IPS-18a (cell line): ENCODE measurements around the gene CALML6.

Experiments used
- H3K27ac ChIP-seq: one replicate; pipeline ENCODE4 v1.5.1; 2013; ENCODE audit warnings: low read length
- H3K27me3 ChIP-seq: one replicate; pipeline ENCODE4 v1.6.1; 2013; ENCODE audit warnings: mild to moderate bottlenecking, low read length; ENCODE audit not compliant: control insufficient read depth, insufficient read depth
- H3K36me3 ChIP-seq: one replicate; pipeline ENCODE4 v1.6.1; 2013; ENCODE audit warnings: low read depth, low read length; ENCODE audit not compliant: control insufficient read depth
- H3K4me1 ChIP-seq: one replicate; pipeline ENCODE4 v1.6.1; 2013; ENCODE audit warnings: low read depth, low read length; ENCODE audit not compliant: control insufficient read depth
- H3K4me3 ChIP-seq: one replicate; pipeline ENCODE4 v1.5.1; 2013; ENCODE audit warnings: low read length
- H3K9ac ChIP-seq: one replicate; pipeline ENCODE4 v1.6.1; 2013; ENCODE audit warnings: mild to moderate bottlenecking, low read length, moderate library complexity
- H3K9me3 ChIP-seq: one replicate; pipeline ENCODE4 v1.6.1; 2013; ENCODE audit warnings: low read depth, low read length; ENCODE audit not compliant: control insufficient read depth

Gene CALML6

DNA sequence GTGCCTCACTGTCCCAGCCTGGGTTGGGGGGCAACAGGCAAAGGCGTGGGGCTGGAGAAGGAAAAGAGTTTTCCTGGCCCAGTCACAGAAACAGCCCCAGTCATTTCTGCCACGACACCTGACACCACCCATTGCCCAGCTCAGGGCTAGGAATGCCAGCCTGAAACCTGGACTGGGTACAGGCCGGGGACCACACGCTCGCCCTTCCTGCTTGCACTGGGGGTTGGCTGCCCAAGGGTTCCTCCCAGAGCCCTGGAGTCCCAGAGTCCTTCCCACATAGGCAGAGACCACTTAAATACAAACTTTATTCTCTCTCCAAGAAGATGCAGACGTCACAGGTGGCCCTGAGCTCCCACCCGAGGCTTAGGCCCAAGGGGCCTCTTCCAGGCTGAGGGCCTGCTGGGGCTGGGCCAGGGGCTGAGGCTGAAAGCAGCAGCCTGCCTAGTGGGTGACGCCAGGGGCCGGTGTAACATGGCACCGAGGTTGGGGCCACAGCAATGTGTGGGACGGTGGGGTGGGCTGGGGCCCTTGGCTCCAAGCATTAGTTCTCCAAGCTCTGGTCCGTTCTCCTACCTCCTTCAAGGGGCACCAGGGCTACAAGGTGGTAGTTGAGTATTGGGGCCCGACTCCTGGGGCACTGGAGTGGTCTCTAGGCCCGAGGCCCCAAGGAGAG lies 2.4 kb downstream of the CALML6 start:
- H3K36me3 ChIP-seq = no peaks in the 10 kb centered on the region
- no peak overlapping the region for H3K27ac ChIP-seq
- no peak overlapping the region for H3K9ac ChIP-seq
- peaks cover 5% of the 10 kb centered on the region for H3K4me1 ChIP-seq
- no peak overlapping the region for H3K4me3 ChIP-seq
- H3K9me3 ChIP-seq = no peaks in the 10 kb centered on the region
- H3K27me3 ChIP-seq = peaks cover 5% of the 10 kb centered on the region

DNA sequence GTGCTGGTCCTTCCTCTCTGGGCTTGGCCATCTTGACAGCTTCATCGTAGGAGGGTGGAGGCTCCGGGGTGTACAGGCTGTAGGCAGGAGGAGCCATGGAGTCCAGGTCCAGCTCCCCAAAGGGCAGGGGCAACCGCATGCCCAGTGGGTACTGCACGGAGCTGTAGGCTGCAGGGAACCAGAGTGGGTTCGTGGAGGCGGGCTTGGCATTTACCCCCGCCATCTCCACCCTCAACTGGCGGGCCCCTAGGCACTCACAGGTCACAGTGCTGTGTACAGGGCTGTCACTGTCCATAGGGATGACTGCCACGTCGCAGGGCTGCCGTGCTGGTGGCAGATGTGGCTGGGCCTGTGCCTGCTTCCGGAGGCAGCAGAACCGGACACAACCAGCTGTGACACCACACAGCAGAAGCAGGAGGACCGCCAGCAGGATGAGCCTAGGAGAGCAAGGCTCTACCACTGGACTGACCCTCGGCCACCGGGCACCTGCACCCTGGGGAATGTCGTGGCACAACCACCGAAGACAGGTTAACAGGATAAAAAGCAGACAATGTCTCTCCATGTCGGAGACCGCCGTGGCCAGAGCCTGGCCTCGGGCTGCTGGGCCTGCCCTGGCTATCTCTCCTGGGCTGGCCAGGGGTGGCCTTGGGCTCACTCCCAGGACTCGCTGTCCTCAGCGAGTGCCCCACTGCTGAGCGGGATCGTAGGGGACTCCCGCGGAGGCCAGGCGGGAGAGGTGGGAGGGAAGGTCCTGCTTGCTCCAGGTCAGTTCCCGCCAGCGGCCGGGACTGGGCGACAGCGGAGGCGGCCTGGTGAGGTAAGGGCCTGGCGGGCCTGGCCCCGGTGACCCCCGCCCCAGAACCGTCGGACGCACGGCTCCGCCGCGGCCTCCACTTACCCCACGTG lies 3.2 kb downstream of the CALML6 start:
- H3K27ac ChIP-seq = no peak overlapping the region
- peaks cover 5% of the 10 kb centered on the region for H3K4me1 ChIP-seq
- peak overlapping the region; percentile 42 for H3K9ac ChIP-seq
- peak overlapping the region; percentile 61 for H3K4me3 ChIP-seq
- peaks cover 5% of the 10 kb centered on the region for H3K27me3 ChIP-seq
- no peaks in the 10 kb centered on the region for H3K36me3 ChIP-seq
- H3K9me3 ChIP-seq = no peaks in the 10 kb centered on the region

DNA sequence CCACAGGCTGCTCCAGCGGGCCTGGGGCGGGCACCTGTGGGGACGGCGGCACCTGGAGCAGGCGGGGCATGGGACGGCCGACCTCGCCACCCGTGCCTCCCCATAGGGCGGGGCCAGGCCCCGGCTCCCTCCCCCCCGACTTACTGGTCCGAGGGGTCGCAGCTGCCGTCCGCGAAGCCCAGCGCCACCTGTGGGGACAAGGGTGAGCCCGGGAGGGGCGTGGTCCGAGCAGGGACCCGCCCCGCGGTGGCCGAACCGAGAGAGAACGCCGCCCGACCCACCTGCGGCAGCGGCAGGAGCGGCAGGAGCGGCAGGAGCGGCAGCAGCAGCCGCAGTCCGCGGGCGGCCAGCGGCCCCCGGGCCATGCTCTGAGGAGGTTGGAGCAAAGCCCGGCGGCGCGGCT lies 3.8 kb downstream of the CALML6 start, which contains the start of gene TMEM52:
Gene TMEM52, minus strand, starts transcription at position 379 of the 403 bp plus-strand sequence. Its CDS starts 14 bp downstream, at position 365.
- no peak within 1 kb of the TSS for H3K27ac ChIP-seq
- H3K36me3 ChIP-seq = no peaks in the 10 kb centered on the region
- H3K4me3 ChIP-seq = peak within 1 kb of the TSS; percentile 61
- H3K27me3 ChIP-seq = peaks cover 5% of the 10 kb centered on the region
- H3K4me1 ChIP-seq = peaks cover 5% of the 10 kb centered on the region
- no peaks in the 10 kb centered on the region for H3K9me3 ChIP-seq
- H3K9ac ChIP-seq = peak within 1 kb of the TSS; percentile 42

DNA sequence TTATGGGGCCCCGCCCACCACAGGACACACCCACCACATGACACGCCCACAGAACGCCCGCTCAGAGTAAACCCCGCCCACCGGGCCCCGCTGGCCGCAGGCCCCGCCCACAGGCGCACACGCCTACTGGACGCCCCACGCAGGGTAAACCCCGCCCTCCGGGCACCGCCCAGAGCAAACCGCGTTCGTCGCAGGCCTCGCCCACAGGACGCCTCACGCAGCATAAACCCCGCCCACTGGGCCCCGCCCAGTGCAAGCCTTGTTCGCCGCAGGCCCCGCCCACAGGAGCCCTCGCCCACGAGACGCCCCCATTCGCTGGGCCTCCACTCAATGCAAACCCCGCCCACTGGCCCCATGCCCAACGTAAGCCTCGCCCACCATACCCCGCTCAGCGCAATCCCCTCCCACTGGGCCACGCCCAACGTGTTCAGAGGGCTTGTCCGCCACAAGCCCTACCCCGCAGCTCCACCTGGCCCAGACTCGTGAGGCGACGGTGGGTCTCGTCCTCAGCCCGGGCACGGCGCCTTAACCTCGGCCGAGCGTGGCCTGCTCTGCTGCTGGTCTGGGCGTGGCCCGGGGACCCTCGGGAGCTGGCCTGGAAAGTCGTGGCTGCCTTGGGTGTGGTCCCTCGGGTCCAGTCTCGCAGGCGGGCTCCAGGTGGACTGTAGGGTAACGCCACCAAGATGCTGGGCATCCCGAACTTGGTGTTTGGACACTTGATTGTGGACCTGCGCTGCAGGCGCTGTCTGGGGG lies 4.4 kb downstream of the CALML6 start:
- H3K27ac ChIP-seq = no peak overlapping the region
- peaks cover 5% of the 10 kb centered on the region for H3K4me1 ChIP-seq

DNA sequence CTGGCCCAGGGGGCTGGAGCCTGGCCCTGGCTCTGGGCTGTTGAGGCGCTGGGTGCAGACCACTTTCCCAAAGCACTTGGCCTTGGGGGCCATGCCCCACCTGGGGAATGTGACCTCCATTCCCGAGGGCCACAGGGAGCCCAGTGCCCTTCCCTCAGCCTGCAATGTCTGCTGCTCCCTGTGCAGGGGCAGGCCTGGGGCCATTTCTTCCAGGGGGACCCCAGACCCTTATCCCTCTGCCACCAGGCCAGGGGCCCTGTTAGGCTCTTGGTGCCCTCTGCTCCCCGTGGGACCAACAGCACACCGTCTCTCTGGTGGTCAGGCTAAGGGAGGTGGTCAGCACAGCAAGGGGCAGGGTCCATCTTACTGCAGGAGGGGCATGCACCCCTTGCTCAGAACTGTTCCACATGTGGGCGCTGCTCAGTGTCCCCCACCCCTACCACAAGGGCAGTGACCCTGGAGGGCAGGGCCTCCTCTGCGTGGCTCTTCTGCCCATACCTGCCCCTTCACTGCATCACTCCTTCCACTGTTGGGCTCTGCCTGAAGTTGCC lies 5.1 kb downstream of the CALML6 start:
- H3K9me3 ChIP-seq = no peaks in the 10 kb centered on the region
- peaks cover 5% of the 10 kb centered on the region for H3K27me3 ChIP-seq
- H3K36me3 ChIP-seq = no peaks in the 10 kb centered on the region
- no peak overlapping the region for H3K27ac ChIP-seq
- H3K9ac ChIP-seq = no peak overlapping the region
- peaks cover 5% of the 10 kb centered on the region for H3K4me1 ChIP-seq
- peak overlapping the region; percentile 47 for H3K4me3 ChIP-seq

More for the DNA sequence above, 4.4 kb downstream of the CALML6 start:
- H3K36me3 ChIP-seq = no peaks in the 10 kb centered on the region
- H3K27me3 ChIP-seq = peaks cover 5% of the 10 kb centered on the region
- no peaks in the 10 kb centered on the region for H3K9me3 ChIP-seq
- peak overlapping the region; percentile 61 for H3K4me3 ChIP-seq
- no peak overlapping the region for H3K9ac ChIP-seq

GRCh38 chr1:1920608-1921458 lies 5.8 kb downstream of the CALML6 start:
- Histone ChIP-seq H3K9me3 (no peaks in the 10 kb centered on the region), H3K4me1 (peaks cover 5% of the 10 kb centered on the region), H3K27me3 (peaks cover 5% of the 10 kb centered on the region), H3K9ac (no peak overlapping the region), H3K27ac (no peak overlapping the region), H3K4me3 (no peak overlapping the region), H3K36me3 (no peaks in the 10 kb centered on the region)

DNA sequence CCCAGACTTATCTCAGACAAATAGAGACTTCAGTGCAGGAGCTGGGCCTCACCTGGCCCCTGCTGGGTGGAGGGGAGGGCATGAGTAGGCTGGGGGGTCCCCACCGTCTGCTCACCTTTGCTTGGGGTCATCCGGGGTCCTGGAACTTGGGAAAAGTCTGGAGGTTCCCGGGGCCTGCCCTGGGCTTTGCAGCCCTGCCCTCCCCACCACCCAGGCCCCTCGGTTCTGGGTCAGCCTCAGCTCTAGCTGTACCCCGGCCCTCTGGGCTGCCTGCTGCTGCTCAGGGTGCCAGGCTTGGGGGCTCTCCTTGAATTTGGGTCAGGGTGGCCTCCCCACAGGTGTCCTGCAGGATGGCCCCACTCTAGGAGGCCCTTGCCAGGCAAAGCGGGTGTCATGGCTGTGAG lies 6.4 kb downstream of the CALML6 start:
- Histone ChIP-seq H3K4me1 (peaks cover 5% of the 10 kb centered on the region), H3K4me3 (no peak overlapping the region), H3K27ac (no peak overlapping the region), H3K9ac (no peak overlapping the region), H3K27me3 (peaks cover 5% of the 10 kb centered on the region), H3K9me3 (no peaks in the 10 kb centered on the region), H3K36me3 (no peaks in the 10 kb centered on the region)

GRCh38 chr1:1921901-1922701 lies 7.0 kb downstream of the CALML6 start:
- Histone ChIP-seq H3K9ac (no peak overlapping the region), H3K4me1 (peaks cover 5% of the 10 kb centered on the region), H3K9me3 (no peaks in the 10 kb centered on the region), H3K4me3 (no peak overlapping the region), H3K27me3 (peaks cover 5% of the 10 kb centered on the region), H3K27ac (no peak overlapping the region), H3K36me3 (no peaks in the 10 kb centered on the region)

DNA sequence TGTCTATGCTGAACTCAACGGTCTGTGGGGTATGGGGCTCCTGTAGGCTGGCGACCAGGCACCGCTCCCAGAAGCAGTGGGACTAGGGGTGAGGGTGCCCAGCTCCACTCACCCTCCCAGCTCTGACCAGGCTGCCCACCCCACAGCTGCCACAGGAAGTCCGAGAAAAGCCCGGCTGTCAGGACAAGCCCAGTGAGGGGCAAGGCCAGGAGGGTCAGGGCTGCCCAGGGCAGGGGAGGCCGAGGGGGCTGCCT lies 7.6 kb downstream of the CALML6 start:
- H3K9ac ChIP-seq = no peak overlapping the region

More for the DNA sequence above, 7.6 kb downstream of the CALML6 start:
- no peak overlapping the region for H3K27ac ChIP-seq
- H3K27me3 ChIP-seq = peaks cover 5% of the 10 kb centered on the region
- H3K36me3 ChIP-seq = no peaks in the 10 kb centered on the region
- peaks cover 5% of the 10 kb centered on the region for H3K4me1 ChIP-seq
- no peak overlapping the region for H3K4me3 ChIP-seq
- no peaks in the 10 kb centered on the region for H3K9me3 ChIP-seq
